Heart right ventricle (tissue), 16 donors: Measurements from ENCODE around the gene TEX51. TPM values are rescaled to one million over a fixed set of nuclear protein-coding genes. Genes with fewer than 3 reads are reported as not detected.

Experiments
- ATAC-seq, 8 donors: fragments of 200-7000 bp; cut with Tn5 transposase; one replicate each; pipeline ENCODE4 v1.9.1; 2020; ENCODE audit warnings: mild to moderate bottlenecking in 8 of 8, moderate library complexity in 8 of 8, moderate number of reproducible peaks in 1 of 8
- DNase-seq, 2 donors: peaks; one replicate each; pipeline ENCODE4 v3.0.0-alpha.2; 2020
- H3K27ac ChIP-seq, 10 donors: fragments of 200-600 bp; sonication (generic) in 2 of 10; one replicate each; pipeline versions ENCODE4 v1.5.0 to v1.8.0; 2020 to 2022; ENCODE audit warnings: mild to moderate bottlenecking in 3 of 10
- H3K27me3 ChIP-seq, 7 donors: fragments of 200-600 bp; one replicate each; pipeline ENCODE4 v1.8.0; 2021 to 2022; ENCODE audit warnings: mild to moderate bottlenecking in 2 of 7
- H3K36me3 ChIP-seq, 9 donors: fragments of 200-600 bp; sonication (generic) in 1 of 9; one replicate each; pipeline versions ENCODE4 v1.5.0 to v1.8.0; 2020 to 2022; ENCODE audit warnings: mild to moderate bottlenecking in 2 of 9
- H3K4me1 ChIP-seq, 9 donors: fragments of 200-600 bp; sonication (generic) in 1 of 9; one replicate each; pipeline versions ENCODE4 v1.5.0 to v1.8.0; 2020 to 2022; ENCODE audit warnings: mild to moderate bottlenecking in 4 of 9
- H3K4me3 ChIP-seq, 10 donors: fragments of 200-600 bp; sonication (generic) in 2 of 10; one replicate each; pipeline versions ENCODE4 v1.5.0 to v1.8.0; 2020 to 2022; ENCODE audit warnings: mild to moderate bottlenecking in 7 of 10, moderate library complexity in 2 of 10
- H3K9me3 ChIP-seq, 11 donors: fragments of 200-600 bp in 10 of 11; sonication (generic) in 2 of 11; one replicate each; pipeline versions ENCODE4 v1.5.0 to v1.8.0; 2013 to 2022; ENCODE audit warnings: mild to moderate bottlenecking in 2 of 11, control low read depth in 1 of 11, moderate library complexity in 1 of 11
- WGBS, 2 donors: extraction: QIAGEN DNeasy Blood & Tissue Kit; methylation state at CpG; one replicate each; pipeline ENCODE4 v1.1.7; 2013; ENCODE audit warnings: inconsistent platforms in 1 of 2; 5-methylcytosine and 5-hydroxymethylcytosine counted together
- intact Hi-C, 10 donors: fragments of 100-400 bp; cut with DNase I; formaldehyde crosslinking; loops; one replicate each; pipeline versions ENCODE4 v1.11.1 to v1.14.2; 2022
- polyA plus RNA-seq, 2 donors: library from polyadenylated mRNA; stranded (reverse); fragments of 200-250 nt; gene quantifications; one replicate each; pipeline ENCODE4 v1.2.3, GENCODE V29; 2013
- total RNA-seq, 10 donors: library from RNA; stranded (reverse); fragmentation: NEBNext Ultra II Directional in 3 of 10; extraction: Animal tissue kit (Norgen Biotek cat#: 25700) in 3 of 10; gene quantifications; one replicate each; pipeline versions ENCODE4 v1.2.1 to v1.2.4, GENCODE V29; 2021 to 2023
- TF ChIP-seq, protein P1 (sequence below), 9 donors: fragments of 200-600 bp; sonication (generic) in 2 of 9; IDR thresholded peaks; one replicate each; pipeline versions ENCODE4 v1.5.0 to v1.8.0; 2021 to 2022; ENCODE audit warnings: antibody characterized with exemption in 9 of 9, mild to moderate bottlenecking in 5 of 9, moderate library complexity in 1 of 9
- donor health status: Arrhythmogenic right ventricular cardiomyopathy.
- donor health status: ischemic (EF 13 %, LVEDD 7.1; RV severe dilation, severe dysfunction).
- donor health status: healthy with polysubstance abuse.
- donor health status: DM: no; HTN: yes; CAD: no.
- donor health status: DM: no; HTN: no; CAD: no.
- donor health status: ischemic (EF 25% LVEDD 6.9; RV normal size, moderate dysfunction).
- donor health status: ischemic (EF 25% LVEDD 5.7; RV mildly dilated, moderate dysfunction).
- donor health status: healthy.
- donor health status: DM: yes; HTN: yes; CAD: no.
- donor health status: Ischemic cardiomyopathy.
- donor health status: ischemic (EF 35%, LVEDD 5.7; RV mildly dilated, moderate dysfunction).
- donor health status: nonischemic (EF 11% LVEDD 7.7; RV severe dilation, severe dysfunction).
- donor health status: DM: yes; HTN: yes; CAD: no.
- donor health status: PGD.
- donor health status: ischemic (EF 29% LVEDD 5.4; RV normal size, mild dysfunction).
- donor health status: nonischemic (EF 23%, LVEDD 6.1; RV moderate dilation, normal function).

TEX51 gene
- total and polyA plus RNA-seq, 12 donors = not detected

DNA sequence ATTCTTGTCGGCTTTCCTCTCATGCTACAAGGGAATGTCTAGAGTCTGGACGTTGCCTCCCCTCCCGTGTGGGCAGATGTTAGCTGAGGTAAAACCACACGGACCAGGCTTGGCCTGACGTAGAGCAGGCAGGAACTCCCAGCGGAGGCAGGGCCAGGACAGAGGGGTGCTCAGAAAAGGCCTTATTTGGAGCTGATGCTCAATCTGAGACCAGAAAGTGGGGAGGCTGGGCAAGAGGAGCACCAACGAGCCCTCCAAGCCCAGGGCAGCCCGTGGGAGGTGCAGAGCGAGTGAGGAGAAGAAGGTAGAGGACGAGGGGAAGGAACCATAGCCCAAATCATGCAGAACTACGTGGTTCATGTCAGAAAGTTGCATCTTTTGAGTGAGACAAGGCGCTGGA is 9.0 kb downstream of the TEX51 start:
- DNase-seq (no peak), ATAC-seq (no peak)
- intact Hi-C loops = no loop called here
- Histone ChIP-seq H3K4me1 (no peaks in the 10 kb centered on the region), H3K27me3 (peaks cover 0 to 40% (median 29%) of the 10 kb centered on the region in 7 donors), H3K27ac (no peak overlapping the region), H3K36me3 (no peaks in the 10 kb centered on the region), H3K4me3 (no peak overlapping the region), H3K9me3 (peaks cover 0 to 17% (median 0%) of the 10 kb centered on the region in 11 donors)
- WGBS, 2 donors = 64 to 75% methylated on average over 12 of the region's 12 CpGs
- TF ChIP-seq, protein P1, sequence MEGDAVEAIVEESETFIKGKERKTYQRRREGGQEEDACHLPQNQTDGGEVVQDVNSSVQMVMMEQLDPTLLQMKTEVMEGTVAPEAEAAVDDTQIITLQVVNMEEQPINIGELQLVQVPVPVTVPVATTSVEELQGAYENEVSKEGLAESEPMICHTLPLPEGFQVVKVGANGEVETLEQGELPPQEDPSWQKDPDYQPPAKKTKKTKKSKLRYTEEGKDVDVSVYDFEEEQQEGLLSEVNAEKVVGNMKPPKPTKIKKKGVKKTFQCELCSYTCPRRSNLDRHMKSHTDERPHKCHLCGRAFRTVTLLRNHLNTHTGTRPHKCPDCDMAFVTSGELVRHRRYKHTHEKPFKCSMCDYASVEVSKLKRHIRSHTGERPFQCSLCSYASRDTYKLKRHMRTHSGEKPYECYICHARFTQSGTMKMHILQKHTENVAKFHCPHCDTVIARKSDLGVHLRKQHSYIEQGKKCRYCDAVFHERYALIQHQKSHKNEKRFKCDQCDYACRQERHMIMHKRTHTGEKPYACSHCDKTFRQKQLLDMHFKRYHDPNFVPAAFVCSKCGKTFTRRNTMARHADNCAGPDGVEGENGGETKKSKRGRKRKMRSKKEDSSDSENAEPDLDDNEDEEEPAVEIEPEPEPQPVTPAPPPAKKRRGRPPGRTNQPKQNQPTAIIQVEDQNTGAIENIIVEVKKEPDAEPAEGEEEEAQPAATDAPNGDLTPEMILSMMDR (IDR thresholded peaks at IDR 0.05) = no peak

DNA sequence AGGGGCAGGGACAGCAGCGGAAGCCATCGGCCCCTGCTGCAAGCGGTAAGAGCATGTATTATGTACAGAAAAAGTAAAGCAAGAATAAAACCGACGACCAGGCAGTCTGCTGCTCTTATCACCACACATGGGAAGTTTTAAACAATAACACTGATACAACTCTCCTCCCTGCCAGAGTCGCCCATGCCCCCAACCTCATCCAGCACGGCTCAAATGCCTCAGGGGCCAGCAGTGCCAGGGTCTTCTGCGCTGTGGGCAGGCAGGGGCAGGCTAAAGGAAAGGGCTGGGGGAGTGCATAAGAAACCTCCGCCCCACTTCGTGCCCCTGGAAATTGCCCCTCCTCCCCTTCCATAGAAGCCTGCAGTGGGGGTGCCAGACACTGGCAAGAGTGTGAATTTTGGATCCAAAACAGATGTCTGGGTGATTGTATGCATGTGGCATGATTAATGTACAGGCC is 10.1 kb downstream of the TEX51 start:
- WGBS, 2 donors = 43 to 45% methylated on average over 10 of the region's 10 CpGs
- no peak overlapping the region for H3K27ac ChIP-seq
- H3K4me1 ChIP-seq = no peaks in the 10 kb centered on the region
- H3K9me3 ChIP-seq = peaks cover 0 to 17% (median 0%) of the 10 kb centered on the region in 11 donors
- no peak overlapping the region for H3K4me3 ChIP-seq
- ATAC-seq = no peak
- intact Hi-C loops = no loop called here
- DNase-seq = no peak
- TF ChIP-seq, protein P1 (IDR thresholded peaks at IDR 0.05) = no peak
- H3K36me3 ChIP-seq = no peaks in the 10 kb centered on the region
- H3K27me3 ChIP-seq = peaks cover 0 to 40% (median 29%) of the 10 kb centered on the region in 7 donors

DNA sequence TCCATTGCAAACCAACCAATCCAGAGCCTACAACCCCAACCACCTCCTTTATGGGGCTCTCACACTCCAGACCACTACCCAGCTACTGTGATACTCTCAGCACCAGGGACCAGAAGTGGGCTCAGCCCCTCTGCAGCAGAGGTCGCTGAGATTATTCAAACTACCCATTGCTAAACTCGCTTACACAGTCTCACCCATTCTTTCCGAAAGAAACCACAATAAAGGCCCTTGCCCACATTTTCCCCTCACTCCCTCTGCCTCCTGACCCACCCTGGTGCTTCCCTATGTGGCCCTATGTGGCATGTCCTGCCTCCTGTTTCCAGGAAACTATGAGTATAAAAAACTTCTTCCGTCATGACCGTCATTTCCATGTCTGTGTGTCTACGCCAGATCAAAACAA is 10.7 kb downstream of the TEX51 start:
- no peak overlapping the region for H3K27ac ChIP-seq
- 63 to 71% methylated on average over 6 of the region's 6 CpGs for WGBS, 2 donors
- intact Hi-C loops = no loop called here
- peaks cover 0 to 11% (median 0%) of the 10 kb centered on the region in 11 donors for H3K9me3 ChIP-seq
- no peaks in the 10 kb centered on the region for H3K36me3 ChIP-seq
- ATAC-seq (no peak), DNase-seq (no peak)
- TF ChIP-seq, protein P1 (IDR thresholded peaks at IDR 0.05) = no peak
- H3K4me3 ChIP-seq = no peak overlapping the region
- H3K4me1 ChIP-seq = no peaks in the 10 kb centered on the region
- peaks cover 0 to 40% (median 29%) of the 10 kb centered on the region in 7 donors for H3K27me3 ChIP-seq

DNA sequence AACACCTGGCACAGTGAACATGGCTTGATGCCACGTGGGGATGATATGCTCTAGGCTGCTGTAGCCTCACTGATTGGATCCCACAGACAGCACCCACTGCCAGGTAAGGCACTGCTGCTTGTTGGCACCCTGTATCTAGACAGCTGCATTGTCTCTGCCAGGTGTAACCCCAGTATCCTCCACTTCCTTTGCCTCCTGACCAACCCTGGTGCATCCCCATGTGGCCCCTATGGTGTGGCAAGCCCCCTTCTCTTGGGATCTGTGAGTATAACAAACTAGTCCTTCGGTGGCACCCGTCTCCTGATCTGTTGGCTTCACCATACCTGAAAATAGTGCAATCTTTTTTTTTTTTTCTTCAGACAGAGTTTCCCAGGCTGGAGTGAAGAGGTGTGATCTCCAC is 11.1 kb downstream of the TEX51 start:
- no peak for DNase-seq
- no peak for ATAC-seq
- intact Hi-C loops = no loop called here
- Histone ChIP-seq H3K4me3 (no peak overlapping the region), H3K4me1 (no peaks in the 10 kb centered on the region), H3K36me3 (no peaks in the 10 kb centered on the region), H3K27me3 (peaks cover 0 to 40% (median 31%) of the 10 kb centered on the region in 7 donors), H3K9me3 (peaks cover 0 to 7% (median 0%) of the 10 kb centered on the region in 11 donors), H3K27ac (no peak overlapping the region)
- 89 to 90% methylated on average over 3 of the region's 3 CpGs for WGBS, 2 donors
- TF ChIP-seq, protein P1 (IDR thresholded peaks at IDR 0.05) = no peak
